Stimulated activated CD4-positive, alpha-beta T cell treated with anti-CD3 and anti-CD28 coated beads, Interleukin-4, amount 100 ng/mL, for 4 hours (primary cell): ENCODE results near the gene SBNO2.

Experiments used
- DNase-seq, 2 experiments: peaks; one replicate each; pipeline ENCODE4 v3.0.0-alpha.2; 2020

The SBNO2 gene

GRCh38 chr19:1085676-1086442 lies 88.2 kb downstream of the SBNO2 start:
- DNase-seq = no peak

GRCh38 chr19:1085053-1085658 lies 88.9 kb downstream of the SBNO2 start:
- no peak for DNase-seq

DNA sequence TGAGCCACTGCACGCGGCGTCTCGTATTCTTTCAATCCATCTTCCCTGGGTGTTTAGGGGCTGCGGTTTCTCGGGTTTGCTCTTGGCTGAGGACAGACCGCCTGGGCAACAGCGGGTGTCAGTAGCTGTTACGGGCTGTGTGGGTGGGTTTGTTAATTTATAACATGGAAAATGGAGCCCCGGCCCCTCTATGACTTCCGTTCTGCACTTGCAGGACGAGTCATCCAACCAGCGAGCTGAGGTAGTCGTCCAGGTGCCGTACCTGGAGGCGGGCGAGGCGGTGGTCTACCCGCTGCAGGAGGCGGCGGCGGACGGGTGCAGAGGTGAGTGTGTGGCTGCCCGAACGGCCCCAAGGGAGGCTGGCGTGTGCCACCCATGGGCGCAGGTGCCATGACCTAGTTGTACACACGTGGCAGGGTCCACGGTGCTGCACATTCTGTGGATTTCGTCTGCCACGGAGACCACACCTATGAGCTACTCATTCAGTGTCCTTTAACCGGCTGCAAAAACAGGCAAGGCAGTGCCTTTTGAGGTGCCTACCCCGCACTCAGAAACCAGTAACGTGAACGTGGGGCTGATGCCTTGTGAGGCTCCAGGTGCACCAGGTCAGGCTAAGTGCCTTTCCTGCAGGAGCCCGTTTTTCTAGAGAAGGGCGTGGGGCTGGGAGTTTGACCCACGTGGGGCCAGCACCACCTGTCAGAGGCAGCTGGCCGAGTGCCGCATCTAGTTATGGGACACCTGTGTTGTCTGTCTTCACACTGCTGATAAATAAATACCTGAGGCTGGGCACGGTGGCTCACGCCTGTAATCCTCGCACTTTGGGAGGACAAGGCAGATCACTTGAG lies 89.8 kb downstream of the SBNO2 start:
- no peak for DNase-seq

- DNase-seq = no peak
These were observed 90.9 kb downstream of the SBNO2 start for GRCh38 chr19:1082928-1083816.

- peak; percentile 67 to 72 for DNase-seq
These were observed 91.7 kb downstream of the SBNO2 start for GRCh38 chr19:1082165-1082927.

DNA sequence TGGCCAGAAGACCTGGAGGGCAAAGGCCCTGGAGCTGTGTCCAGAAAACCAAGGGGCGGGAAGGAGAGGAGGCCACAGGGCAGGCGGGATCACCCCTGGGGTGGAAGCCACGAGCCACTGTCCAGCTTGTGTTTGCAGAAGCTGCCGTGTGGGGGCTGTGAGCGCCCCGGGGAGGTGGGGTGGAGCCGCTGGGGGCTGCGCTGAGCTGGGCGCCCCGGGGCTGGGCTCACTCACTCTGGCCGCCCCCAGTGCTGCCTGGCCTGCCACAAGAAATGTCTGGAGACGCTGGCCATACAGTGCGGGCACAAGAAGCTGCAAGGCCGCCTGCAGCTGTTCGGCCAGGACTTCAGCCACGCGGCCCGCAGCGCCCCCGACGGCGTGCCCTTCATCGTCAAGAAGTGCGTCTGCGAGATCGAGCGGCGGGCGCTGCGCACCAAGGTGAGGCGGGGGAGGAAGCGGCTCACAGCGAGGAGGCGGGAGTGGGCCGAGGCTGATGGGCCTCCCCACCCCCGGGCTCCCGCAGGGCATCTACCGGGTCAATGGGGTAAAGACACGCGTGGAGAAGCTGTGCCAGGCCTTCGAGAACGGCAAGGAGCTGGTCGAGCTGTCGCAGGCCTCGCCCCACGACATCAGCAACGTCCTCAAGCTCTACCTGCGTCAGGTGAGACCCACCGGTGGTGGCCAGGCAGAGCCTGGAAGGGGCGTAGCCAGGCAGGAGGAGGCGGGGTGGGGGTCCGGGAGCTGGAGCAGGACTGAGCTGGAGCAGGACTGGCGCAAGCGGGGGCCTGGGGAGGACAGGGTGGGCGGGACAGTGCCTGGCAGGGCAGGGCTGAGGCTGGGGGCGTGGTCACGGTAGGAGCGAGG lies 92.5 kb downstream of the SBNO2 start:
- no peak for DNase-seq

DNA sequence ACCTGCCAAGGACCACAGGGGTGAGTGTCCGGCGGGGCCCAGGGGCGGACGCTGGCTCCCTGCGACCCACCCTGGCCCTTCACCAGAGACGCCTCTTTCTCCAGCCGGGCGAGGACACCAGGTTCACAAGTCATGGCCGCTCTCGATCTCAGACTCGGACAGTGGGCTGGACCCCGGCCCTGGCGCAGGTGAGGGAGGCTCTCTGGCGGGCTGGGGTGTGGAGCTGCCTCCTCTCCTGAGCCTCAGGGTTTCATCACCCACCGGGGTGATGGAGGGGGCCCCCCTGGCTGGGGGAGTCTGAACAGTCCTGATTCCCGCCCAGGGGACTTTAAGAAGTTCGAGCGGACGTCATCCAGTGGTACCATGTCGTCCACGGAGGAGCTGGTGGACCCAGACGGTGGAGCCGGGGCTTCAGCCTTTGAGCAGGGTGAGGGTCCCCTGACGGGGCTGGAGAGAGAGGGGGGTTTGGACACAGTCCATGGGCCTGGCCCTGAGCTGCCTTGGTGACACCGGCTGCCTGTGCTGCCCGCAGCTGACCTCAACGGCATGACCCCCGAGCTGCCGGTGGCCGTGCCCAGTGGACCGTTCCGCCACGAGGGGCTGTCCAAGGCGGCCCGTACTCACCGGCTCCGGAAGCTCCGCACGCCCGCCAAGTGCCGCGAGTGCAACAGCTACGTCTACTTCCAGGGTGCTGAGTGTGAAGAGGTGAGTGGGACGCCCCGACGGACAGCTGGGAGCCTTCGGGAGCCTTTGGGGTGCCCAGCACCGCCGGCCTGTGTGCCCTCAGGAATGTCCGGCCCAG lies 93.5 kb downstream of the SBNO2 start:
- no peak for DNase-seq

DNA sequence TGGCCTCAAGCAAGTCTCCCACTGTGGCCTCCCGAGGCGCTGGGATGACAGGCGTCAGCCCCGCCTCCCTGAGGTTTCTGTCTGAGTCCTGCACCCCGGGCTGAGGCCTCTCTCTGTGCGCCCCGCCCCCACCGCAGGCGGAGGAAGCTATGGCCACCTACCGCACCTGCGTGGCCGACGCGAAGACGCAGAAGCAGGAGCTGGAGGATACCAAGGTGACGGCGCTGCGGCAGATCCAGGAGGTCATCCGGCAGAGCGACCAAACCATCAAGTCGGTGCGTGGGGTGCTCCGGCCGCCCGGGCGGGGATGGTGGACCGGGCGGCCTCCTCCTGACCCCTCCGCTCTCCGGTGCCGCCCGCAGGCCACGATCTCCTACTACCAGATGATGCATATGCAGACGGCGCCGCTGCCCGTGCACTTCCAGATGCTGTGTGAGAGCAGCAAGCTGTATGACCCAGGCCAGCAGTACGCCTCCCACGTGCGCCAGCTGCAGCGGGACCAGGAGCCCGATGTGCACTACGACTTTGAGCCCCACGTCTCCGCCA lies 94.4 kb downstream of the SBNO2 start:
- DNase-seq = peak; percentile 49 to 72

- DNase-seq = peak; percentile 84 to 95
These were observed 97.1 kb downstream of the SBNO2 start for GRCh38 chr19:1076951-1077350.

DNA sequence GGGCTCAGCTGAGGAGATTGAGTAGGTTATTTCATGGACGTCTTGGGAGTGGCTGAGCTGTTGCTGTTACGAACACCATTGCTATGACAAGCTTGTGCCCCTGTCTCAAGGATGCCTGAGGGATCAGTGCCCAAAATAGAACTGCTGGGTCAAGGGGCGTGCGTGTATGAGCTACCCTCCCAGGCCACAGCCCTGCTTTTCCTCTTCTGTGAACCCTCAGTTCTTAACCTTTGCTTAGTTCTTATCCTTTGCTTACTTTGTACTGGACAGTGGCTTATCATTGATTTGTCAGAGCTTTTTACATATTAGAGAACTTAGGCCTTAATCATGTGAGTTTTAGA lies 98.1 kb downstream of the SBNO2 start:
- DNase-seq = no peak

GRCh38 chr19:1074544-1075283 lies 99.4 kb downstream of the SBNO2 start:
- DNase-seq = peak; percentile 88 to 89

GRCh38 chr19:1073956-1074517 lies 100.0 kb downstream of the SBNO2 start:
- DNase-seq = no peak

DNA sequence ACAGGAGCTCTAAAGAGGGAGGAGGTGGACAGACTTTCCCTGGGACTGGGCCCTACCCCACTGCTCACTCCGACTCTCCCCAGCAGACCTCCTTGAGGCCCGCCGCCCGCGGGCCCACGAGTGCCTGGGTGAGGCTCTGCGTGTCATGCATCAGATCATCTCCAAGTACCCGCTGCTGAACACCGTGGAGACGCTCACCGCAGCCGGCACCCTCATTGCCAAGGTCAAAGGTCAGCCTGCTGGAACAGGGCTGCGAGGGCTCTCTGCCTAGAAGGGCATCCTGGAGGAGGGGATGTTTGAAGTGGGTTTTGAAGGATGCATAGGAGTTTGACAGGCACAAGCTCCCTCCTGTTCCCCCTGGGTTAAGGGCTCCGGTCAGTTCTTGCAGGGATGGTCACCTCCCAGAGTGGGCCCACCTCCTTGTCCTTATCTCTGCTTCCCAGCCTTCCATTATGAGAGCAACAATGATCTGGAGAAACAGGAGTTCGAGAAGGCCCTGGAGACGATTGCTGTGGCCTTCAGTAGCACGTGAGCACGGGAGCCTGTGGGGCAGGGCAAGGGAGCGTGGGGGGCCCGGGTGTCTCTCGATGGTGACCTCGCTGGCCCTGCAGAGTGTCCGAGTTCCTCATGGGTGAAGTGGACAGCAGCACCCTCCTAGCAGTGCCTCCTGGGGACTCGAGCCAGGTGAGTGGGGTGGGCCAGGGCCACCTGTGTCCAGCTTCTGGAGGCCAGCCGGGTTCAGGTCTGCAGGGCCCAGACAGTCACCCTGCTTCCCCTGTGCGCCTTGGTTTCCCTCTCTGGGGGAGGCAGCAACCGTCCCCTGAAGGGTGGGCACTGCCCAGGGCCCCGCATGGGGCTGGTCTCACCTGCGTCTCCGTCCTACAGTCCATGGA lies 100.8 kb downstream of the SBNO2 start:
- DNase-seq = no peak

DNA sequence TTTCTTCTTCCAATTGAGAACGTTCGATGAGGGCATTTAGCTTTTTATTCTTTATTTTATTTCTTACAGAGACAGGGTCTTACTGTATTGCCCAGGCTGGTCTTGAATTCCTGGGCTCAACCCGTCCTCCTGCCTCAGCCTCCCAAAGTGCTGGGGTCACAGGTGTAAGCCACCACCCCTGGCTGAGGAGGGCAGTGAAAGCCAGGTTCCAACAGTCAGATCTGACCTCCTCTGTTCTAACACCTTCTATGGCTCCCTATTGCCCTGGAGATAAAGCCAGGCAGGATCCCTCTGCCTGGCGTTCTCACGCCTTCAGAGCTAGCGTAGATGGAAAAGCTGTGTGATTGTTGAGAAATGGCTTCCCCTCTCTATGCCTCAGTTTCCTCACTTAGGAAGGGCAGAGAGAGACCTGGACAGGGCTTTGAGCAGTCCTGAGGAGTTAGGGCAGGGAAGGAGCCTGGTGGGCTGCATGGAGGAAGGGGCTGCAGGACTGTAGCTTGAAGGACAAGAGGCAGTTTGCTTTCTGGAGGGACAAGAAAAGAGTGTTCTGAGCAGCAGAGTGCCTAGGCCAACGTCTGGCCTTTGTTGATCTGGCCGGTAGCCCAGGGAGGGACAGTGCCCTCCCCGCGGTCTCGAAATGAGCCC lies 101.6 kb downstream of the SBNO2 start:
- DNase-seq = no peak

- DNase-seq = no peak
These were observed 102.9 kb downstream of the SBNO2 start for GRCh38 chr19:1070931-1071791.

DNA sequence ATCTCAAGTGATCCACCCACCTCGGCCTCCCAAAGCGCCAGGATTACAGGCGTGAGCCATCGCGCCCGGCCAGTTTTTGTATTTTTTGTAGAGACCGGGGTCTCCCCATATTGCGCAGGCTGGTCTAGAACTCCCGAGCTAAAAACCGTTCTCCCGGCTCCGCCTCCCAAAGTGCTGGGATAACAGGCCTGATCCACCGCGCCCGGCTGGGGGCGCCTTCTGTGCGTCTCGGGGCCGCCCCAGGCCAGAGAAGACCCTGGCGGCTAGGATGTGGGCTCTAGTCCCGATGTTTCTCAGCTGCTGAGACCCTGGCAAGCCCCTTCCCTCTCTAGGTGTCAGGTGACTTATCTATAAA lies 103.5 kb downstream of the SBNO2 start:
- no peak for DNase-seq
